SIG-M5 (cell line): ENCODE measurements around the gene IFIT2.
"Not testable (repeated sequence)": the region's sequence is repeated elsewhere in the genome, so short reads cannot be mapped to it uniquely, and the experiment has no call there.

Source experiments
- DNase-seq: peaks from one replicate; lab custom pipeline; 2025; lab: John Stamatoyannopoulos, UW

The IFIT2 gene

GRCh38 chr10:89308266-89308665, 6.4 kb downstream of the IFIT2 start:
- no peak for DNase-seq

DNA sequence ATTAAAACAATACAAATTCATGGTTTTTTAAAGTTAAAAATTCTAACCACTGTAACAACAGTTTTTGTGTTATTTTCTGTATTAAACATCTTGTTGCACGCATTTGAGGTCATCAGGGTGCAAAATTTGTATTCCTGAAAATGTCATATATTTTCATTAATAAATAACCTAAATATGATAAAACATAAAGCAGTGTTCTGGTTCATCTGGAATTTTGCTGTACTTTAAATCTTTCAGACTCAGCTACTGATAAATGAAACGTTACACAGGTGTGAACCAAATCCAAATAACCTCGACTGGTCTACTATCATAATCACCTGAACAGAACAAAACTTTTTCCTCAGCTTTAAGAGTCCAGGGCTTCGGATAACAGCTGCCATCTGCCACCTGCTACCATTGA, 6.9 kb downstream of the IFIT2 start:
- DNase-seq, result no peak

DNA sequence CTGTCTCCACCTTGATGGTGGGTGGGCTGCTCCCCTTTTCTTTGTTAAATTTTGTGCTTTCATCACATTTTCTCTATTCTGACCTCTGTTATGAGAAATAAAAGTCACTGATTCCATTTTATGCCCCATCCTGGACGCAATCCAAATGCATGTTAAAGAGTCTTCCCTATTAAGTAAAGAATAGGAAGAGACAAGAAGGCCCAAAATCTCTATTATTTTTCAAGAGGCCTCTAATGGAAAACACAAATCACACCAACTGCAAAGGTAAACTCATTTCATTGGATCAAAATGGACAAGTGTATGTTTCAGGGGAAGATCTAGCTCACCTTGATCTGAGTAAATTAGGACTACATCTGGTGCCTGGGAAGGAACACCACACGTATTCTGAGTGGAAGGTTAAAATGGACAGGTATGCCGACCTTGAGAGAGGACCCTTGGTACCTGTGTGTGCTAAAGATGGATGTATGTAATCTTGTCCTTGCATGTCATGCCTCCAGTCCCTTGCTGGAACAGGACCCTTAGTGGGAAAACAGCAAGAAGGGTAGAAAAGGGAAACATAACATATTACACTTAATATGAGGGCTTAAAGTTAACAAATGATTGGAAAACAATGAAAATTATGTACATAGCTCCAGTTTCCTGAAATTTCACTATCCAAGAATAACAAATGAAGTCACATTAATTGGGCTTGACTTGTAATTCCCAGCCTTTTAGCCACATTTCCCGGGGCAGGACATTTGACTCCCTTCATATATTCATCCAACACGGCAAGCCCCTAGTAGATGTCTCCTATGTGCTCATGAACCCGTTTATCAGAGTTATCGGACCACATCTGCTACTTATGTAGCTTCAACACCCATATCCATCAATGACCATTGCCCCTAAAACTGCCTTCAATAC, 7.6 kb downstream of the IFIT2 start:
- no peak for DNase-seq

DNA sequence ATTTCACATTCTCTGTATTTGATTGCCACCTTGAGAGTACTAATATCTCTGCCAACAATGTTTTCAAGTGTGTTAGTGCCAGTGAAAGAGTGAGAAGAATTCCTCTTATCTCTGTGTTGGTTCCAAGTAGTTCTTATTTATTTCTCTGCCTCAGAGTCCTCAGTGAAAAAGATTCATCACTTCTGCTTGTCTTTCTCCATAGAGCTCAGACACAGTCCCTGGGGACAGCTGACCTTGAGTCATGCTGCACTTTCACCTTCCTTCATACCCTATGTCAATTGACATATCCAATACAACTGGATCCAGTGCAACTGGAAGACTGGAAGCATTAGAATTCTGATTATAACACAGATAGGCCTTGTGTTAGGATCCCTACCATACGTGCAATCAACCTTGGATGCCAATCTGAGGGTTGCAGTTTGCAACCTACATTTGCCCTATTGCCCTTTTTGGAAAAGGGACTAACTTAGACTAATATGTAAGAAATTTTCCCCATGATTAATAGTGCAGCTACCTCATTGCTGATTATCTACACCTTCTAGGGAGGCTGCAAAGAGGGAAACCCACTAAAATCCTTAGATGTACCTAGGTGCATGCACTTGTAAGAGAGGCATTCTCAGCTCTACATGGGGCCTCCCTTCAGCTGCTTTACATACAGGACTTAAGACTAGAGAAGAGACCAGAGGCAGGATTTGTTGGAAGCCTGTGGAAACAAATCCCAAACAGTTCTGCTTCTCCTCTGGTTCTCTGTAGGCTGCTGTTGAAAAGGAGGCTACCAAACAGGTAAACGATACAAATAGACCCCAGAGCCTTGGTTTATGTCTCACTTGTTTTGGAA, 8.4 kb downstream of the IFIT2 start:
- DNase-seq, result no peak

- no peak for DNase-seq
These were observed 11.1 kb downstream of the IFIT2 start for GRCh38 chr10:89312973-89313372.

GRCh38 chr10:89314676-89315075, 12.8 kb downstream of the IFIT2 start:
- no peak for DNase-seq

GRCh38 chr10:89318047-89318446, 16.2 kb downstream of the IFIT2 start:
- DNase-seq, result not testable (repeated sequence)

DNA sequence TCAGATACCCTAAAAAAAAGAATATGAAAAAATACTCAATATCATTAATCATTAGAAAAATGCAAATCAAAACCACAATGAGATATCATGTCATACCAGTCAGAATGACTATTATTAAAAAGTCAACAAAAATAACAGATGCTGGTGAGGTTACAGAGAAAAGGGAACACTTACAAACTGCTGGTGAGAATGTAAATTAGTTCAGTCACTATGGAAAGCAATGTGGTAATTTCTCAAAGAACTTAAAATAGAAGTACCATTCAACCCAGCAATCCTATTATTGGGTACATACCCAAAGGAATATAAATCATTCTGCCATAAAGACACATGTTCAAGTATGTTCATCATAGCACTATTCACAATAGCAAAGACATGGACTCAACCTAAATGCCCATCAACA, 23.2 kb downstream of the IFIT2 start:
- not testable (repeated sequence) for DNase-seq

DNA sequence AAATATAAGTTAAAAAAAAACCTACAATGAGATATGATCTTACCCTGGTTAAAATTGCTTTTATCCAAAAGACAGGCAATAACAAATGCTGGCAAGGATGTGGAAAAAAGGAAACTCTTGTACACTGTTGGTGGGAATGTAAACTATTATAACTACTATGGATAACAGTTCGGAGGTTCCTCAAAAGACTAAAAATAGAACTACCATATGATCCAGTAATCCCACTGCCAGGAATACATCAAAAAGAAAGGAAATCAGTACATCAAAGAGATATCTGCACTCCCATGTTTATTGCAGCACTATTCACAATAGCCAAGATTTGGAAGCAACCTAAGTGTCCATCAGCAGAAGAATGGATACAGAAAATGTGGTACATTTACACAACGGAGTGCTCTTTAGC, 24.0 kb downstream of the IFIT2 start:
- not testable (repeated sequence) for DNase-seq

GRCh38 chr10:89327803-89328441, 26.1 kb downstream of the IFIT2 start, which contains the start of gene IFIT3:
TSS of gene IFIT3 (plus strand) at chr10:89327997. CDS start at chr10:89328074, 77 bp downstream.
- DNase-seq, result no peak

DNA sequence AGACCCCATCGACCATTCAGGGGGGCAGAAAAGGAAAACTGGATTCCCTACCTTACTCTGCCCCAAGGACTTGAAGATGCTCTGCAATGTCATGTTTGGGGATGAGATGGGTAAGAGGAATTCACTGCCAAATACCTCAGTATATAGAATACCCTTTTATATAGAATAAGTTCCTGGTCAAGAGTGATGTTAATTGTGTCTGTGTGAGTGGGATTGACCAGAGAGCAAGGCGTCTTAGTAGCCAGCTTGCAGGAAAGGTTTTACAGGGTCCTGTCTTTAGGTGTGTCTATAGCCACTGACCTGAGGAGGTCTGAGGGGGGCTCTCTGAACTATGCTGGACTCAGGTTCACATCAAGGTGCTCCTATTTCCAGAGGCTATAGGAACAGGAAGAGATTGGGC, 27.3 kb downstream of the IFIT2 start:
- no peak for DNase-seq

DNA sequence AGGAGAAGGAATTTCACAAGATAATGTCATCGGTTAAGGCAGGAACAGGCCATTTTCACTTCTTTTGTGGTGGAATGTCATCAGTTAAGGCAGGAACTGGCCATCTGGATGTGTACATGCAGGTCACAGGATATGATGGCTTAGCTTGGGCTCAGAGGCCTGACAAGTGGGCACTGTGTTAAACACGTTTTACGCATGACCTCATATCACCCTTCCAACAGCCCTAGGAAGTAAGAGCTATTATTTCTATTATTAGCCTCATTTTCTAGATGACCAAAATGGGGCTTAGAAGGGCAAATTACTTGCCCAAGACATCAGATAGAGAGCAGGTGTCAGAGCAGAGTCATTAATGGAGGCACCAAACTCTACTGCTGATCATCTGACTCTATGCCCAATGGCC, 28.2 kb downstream of the IFIT2 start:
- DNase-seq, result not testable (repeated sequence)

- DNase-seq, result no peak
These were observed 28.8 kb downstream of the IFIT2 start for GRCh38 chr10:89330537-89331212.

DNA sequence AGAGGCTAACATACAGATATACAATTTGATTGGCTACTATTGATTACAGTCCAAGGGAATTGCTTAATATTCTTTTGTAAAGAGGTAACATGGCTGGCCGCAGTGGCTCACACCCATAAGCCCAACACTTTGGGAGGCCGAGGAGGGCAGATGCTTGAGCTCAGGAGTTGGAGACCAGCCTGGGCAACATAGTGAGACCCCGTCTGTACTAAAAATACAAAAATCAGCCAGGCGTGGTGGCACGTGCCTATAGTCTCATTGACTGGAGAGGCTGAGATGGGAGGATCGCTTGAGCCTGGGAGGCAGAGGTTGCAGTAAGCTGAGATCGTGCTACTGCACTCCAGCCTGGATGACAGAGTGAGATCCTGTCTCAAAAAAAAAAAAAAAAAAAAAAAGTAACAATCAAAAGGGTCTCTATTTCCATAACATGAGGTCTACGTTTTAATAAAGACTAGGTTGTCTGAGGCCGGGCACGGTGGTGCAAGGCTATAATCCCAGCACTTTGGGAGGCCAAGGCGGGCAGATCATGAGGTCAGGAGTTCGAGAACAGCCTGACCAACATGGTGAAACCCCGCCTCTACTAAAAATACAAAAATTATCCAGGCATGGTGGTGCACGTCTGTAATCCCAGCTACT, 29.8 kb downstream of the IFIT2 start:
- DNase-seq, result not testable (repeated sequence)

DNA sequence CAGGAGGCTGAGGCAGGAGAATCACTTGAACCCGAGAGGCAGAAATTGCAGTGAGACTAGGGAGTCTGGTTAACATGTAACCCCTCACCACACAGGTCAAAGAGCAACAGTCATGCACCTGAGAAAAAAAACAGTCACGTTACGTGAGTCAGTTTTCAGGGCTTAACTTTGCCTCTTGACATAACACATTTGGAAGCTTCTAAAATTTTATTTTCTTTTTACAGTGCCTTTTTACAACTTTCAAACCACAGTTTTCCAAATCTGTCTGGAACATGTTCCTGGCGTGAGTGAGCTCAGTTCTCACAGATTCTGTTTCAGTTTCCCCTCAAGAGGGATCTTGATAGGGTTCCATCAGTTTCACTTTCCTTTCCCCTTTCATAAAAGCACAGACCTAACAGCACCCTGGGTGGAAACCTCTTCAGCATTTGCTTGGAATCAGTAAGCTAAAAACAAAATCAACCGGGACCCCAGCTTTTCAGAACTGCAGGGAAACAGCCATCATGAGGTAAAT, 30.3 kb downstream of the IFIT2 start:
- no peak for DNase-seq

DNA sequence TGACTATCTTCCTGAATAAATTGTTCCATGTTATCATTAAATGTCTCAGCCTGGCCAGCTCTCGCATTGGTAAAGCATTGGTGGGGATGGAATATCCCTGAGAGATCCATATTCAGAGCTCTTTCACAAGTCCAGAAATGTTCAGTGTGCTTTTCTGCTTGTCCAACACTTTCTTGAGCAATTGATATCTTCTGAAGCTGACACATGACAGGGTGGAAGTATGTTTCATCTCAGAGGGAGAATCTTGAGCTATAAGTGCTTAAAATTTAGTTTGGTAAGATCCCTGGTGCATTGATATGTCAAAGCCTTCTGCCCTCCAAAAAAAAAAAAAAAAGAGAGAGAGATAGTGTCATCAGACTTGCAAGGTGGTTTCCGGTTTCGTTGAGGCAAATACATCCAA, 33.4 kb downstream of the IFIT2 start:
- no peak for DNase-seq

GRCh38 chr10:89336241-89336640, 34.4 kb downstream of the IFIT2 start:
- no peak for DNase-seq

DNA sequence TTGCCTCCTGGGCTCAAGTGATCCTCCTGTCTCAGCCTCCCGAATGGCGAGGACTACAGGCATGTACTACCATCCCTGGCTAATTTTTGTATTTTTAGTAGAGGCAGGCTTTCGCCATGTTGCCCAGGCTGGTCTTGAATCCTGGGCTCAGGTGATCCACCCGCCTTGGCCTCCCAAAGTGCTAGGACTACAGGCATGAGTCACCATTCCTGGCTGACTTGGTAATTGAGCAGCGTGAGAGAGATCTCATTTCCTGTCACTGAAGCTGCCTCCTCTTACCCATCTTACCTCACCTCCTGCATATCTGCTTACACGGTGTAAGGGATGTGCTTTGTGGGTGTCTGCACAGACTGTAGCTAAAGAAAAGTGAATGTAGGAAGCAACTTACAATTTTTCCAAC, 35.6 kb downstream of the IFIT2 start:
- no peak for DNase-seq

GRCh38 chr10:89338713-89339112, 36.9 kb downstream of the IFIT2 start:
- no peak for DNase-seq

GRCh38 chr10:89339875-89340274, 38.0 kb downstream of the IFIT2 start:
- DNase-seq, result no peak

DNA sequence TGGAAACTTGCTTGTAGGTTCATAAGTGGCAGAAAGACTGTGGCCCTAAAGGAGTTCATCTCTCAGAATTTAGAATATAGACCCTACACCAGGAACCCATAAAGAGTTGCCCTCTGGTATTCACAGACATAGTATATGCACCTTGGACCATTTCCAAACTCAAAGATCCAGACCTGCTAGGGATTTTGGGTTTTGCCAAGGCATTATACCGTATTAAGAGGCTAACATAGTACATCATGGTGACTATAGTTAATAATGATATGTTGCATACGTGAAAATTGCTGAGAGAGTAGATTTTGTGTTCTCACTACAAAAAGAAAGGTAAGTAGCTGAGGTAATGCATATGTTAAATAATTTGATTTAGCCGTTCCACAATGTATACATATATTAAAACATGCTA, 39.8 kb downstream of the IFIT2 start:
- no peak for DNase-seq
